HG03575 (cell line): ENCODE measurements around the gene ZNF470.

Experiments used
- ATAC-seq: cut with Tn5 transposase; IDR thresholded peaks from one replicate; pipeline ENCODE4 v1.9.1; 2021; ENCODE audit not compliant: unreplicated experiment, insufficient number of reproducible peaks, low FRiP score; ENCODE audit errors: extremely low read depth

The ZNF470 gene

GRCh38 chr19:56567274-56568120 lies at the start of gene ZNF470:
TSS of gene ZNF470 (plus strand) at chr19:56567468. CDS start at chr19:56570312, 2,844 bp downstream.
- ATAC-seq, result no peak

DNA sequence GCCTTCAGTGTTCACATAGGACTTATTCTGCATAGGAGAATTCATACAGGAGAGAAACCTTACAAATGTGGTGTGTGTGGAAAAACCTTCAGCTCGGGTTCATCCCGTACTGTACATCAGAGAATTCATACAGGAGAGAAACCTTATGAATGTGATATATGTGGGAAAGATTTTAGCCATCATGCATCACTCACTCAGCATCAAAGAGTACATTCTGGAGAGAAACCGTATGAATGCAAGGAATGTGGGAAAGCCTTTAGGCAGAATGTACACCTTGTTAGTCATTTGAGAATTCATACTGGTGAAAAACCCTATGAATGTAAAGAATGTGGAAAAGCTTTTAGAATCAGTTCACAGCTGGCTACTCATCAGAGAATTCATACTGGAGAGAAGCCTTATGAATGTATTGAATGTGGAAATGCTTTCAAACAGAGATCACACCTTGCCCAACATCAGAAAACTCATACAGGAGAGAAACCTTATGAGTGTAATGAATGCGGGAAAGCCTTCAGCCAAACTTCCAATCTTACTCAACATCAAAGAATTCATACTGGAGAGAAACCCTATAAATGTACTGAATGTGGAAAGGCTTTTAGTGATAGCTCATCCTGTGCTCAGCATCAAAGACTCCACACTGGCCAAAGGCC lies 41.9 kb upstream of the ZNF470 start:
- no peak for ATAC-seq

DNA sequence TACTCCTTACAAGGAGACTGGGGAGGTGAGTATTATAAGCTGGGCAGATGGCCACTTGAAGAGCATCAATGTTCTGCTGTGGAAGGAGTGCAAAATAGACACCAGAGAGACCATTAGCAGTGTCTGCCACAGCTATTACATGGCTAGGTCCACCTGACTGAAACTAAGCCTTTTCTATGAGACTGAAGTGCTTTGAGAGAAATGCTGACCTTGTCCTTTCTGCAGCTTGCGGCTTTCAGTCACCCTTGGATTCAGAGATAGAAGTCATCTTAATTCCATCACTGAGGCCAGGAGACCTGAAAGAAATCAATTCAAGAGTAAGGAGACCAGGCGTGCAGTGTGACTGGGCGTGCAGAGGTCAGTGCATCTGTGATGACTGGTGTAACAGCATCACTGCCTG lies 29.8 kb upstream of the ZNF470 start:
- ATAC-seq, result no peak

GRCh38 chr19:56538254-56538760 lies 29.0 kb upstream of the ZNF470 start:
- no peak for ATAC-seq

DNA sequence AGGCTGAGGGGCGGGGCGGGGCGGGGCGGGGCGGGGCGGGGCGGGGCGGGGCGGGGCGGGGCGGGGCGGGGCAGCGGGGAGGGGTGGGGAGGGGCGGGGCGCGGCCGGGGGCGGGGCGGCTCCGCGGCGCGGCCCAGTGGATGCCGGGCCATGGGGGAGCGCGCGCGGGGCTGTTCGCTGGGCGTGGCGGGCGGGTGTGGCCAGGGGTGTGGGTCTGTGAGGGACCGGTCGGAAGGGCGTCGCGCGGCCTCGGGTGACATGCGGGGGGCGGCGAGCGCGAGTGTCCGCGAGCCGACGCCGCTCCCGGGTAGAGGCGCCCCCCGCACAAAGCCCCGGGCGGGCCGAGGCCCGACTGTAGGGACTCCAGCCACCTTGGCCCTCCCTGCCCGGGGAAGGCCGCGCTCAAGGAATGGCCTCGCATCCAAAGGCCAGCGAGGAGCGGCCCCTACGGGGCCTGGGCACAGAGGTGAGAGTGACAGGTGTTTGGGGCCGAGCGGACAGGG lies 28.5 kb upstream of the ZNF470 start, which contains the start of gene ZFP28:
Gene ZFP28 (plus strand): TSS at position 188 of the 503 bp plus-strand sequence. CDS start 71 bp downstream, at position 259.
- no peak for ATAC-seq

- ATAC-seq, result no peak
Measured at GRCh38 chr19:56543776-56544175, 23.5 kb upstream of the ZNF470 start.

- ATAC-seq, result no peak
Measured at GRCh38 chr19:56547535-56547934, 19.7 kb upstream of the ZNF470 start.

DNA sequence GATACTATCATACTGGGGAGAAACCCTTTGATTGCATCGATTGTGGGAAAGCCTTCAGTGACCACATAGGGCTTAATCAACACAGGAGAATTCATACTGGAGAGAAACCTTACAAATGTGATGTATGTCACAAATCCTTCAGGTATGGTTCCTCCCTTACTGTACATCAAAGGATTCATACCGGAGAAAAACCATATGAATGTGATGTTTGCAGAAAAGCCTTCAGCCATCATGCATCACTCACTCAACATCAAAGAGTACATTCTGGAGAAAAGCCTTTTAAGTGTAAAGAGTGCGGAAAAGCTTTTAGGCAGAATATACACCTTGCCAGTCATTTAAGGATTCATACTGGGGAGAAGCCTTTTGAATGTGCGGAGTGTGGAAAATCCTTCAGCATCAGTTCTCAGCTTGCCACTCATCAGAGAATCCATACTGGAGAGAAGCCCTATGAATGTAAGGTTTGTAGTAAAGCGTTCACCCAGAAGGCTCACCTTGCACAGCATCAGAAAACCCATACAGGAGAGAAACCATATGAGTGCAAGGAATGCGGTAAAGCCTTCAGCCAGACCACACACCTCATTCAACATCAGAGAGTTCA lies 12.9 kb upstream of the ZNF470 start:
- no peak for ATAC-seq

- no peak for ATAC-seq
Measured at GRCh38 chr19:56562766-56563165, 4.5 kb upstream of the ZNF470 start.

DNA sequence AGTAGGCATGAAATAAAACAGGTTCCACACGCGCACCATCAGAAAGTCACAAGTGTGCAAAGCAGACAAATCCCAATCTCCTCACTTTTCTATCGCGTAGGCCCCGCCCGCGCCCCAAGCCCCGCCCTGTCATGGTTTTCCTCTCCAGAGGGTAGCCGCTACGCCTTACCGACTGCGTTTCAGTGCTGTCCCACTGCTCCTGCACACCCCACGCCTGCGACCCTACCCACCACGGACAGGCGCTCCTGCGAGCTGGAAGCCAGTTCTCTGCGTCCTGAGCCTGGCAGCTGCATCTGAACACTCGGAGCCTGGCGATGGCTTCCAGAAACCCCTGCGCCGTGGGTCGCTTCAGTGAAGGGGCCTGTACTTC lies 379 bp upstream of the ZNF470 start:
- no peak for ATAC-seq

DNA sequence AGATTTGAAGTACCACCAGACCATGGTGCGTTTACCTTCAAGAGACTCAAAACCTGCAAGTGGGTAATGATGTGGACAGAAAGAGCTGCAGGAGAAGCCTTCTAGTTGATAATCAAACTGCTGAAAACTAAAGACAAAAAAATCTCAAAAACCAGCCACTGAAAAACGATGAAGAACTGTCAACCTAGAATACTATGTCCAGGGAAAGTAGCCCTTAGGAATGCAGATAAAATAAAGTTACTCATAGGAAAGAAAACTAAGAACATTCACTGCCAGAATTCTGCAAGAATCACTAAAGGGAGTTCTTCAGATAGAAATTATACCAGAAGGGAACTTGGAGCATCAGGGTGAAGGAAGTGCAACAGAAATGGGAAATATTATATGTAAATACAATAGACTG lies 5.3 kb downstream of the ZNF470 start:
- no peak for ATAC-seq

GRCh38 chr19:56573914-56574313 lies 6.6 kb downstream of the ZNF470 start:
- no peak for ATAC-seq

- ATAC-seq, result no peak
Measured at GRCh38 chr19:56577719-56578602, 10.7 kb downstream of the ZNF470 start.

DNA sequence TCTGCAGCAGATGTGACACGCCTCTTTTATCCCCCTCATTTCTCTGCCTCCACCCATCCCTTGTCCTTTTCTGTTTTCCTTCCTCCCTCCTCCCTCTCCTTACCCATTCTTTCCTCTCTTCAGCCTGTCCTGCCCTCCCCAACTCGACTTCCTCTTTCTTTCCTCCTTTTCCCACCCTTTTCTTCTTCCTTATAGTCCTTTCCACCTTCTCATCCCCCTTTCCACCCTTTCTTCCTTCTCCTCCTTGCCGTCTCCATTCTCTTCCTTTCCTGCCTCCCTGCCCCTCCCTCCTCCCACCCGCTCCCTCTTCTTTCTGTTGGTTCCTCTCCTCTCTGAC lies 27.1 kb downstream of the ZNF470 start:
- no peak for ATAC-seq

DNA sequence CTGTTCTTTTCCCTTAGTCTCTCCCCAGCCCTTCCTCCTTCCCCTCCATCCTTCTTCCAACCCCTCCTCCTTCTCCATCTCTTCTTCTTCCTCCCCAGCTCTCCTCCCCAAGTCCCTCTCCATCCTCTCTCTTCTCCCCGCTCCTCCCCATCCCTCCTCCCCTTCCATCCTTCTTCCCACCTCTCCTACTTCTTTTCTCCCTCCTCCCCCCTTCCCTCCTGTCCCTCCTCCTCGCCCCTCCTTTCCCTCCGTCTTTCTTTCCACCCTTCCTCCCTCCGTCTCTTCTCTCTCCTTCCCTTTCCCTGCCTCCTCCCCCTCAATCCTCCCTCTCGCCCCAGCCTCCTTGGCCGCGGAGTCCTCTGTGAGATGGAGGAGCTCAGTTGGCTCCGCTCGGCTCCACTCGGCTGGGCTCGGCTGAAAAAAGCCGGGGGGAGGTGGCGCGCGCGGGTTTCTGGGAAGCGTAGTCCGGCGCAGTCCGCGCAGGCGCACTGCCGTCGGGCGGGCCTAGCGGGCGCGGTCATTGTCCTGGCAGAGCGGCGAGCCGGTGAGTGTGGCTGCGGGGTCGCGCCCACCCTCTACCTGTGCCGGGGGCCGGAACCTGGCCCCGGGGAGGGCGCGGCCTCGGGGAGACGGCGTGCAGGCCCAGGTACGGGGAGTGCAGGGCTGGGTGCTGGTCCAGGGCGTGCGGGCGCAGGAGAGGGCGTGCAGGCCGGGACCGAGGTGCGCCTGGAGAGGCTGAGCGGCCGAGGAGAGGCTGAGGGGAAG lies 27.7 kb downstream of the ZNF470 start, which contains the start of gene ZNF71:
Gene ZNF71 (plus strand): TSS at position 520 of the 765 bp plus-strand sequence. CDS start 6,257 bp downstream, outside the sequence.
- ATAC-seq, result no peak

GRCh38 chr19:56595548-56595899 lies 28.3 kb downstream of the ZNF470 start:
- no peak for ATAC-seq

DNA sequence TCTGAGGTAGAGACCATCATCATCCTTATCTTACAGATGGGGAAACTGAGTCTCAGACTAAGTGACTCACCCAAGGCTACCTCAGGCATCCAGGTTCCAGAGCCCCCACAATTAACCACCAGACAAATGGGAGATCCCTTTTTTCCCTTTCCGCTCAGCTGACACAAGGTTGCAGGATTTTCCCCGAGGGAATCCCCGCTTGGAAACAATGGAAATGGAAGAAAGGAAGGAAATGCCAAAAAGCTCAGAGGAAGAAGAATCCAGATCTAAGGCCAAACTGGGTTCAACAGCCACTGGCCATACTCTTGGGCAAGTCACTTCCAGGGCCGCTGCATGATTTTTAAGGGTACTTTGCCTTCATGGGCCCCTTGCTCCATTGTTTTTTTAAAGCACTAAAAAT lies 29.4 kb downstream of the ZNF470 start:
- no peak for ATAC-seq

DNA sequence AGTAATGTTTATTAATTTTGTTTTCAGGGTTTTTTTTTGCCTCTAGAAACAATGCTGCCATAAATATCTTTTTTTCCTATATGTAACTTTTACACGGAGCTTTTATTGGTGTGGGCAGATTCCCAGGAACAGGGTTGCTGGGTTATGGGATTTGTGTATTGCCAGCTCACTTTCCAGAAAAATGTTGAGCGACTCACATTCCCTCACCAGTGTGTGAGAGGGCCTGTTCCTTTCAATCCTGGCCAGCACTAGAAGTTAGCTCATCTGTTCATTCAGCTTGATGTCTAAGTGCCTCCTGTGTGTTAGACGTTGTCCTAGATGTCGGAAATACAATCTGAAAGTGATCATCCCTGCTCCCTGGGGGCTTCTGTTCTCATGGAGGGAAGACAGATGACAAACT lies 30.4 kb downstream of the ZNF470 start:
- ATAC-seq, result no peak
